ENCODE measurements around the gene MYOCD.

The MYOCD gene

DNA sequence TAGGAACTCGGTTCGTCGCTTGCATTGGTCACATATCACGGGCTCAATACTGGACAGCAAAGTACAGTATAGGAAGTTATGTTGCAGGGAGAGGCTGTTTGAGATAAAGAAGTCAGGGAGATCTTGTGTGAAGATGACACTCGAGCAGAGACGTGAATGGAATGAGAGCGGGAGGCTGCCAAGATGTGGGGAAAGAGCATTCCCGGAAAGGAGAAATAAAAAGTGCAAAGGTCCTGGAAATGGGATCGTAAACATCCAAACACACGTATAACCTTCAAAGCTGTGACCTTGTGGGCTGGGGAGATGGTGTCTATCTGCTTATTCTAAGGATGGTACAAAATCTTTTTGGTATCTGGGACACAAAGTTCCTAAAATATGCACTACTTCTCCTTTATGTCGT lies 43.0 kb upstream of the MYOCD start:
- no peak overlapping the region for H3K4me3 ChIP-seq (ENCODE audit: low read depth, low read length)
- DNase-seq (ENCODE audit: low read depth, low spot score): no peak
- TF ChIP-seq, protein P1, sequence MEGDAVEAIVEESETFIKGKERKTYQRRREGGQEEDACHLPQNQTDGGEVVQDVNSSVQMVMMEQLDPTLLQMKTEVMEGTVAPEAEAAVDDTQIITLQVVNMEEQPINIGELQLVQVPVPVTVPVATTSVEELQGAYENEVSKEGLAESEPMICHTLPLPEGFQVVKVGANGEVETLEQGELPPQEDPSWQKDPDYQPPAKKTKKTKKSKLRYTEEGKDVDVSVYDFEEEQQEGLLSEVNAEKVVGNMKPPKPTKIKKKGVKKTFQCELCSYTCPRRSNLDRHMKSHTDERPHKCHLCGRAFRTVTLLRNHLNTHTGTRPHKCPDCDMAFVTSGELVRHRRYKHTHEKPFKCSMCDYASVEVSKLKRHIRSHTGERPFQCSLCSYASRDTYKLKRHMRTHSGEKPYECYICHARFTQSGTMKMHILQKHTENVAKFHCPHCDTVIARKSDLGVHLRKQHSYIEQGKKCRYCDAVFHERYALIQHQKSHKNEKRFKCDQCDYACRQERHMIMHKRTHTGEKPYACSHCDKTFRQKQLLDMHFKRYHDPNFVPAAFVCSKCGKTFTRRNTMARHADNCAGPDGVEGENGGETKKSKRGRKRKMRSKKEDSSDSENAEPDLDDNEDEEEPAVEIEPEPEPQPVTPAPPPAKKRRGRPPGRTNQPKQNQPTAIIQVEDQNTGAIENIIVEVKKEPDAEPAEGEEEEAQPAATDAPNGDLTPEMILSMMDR (IDR thresholded peaks at IDR 0.05; ENCODE audit: low read depth, low read length): no peak
- in situ Hi-C loops (cut with HindIII; ENCODE audit: low sequenced_read_pairs): no loop called here

DNA sequence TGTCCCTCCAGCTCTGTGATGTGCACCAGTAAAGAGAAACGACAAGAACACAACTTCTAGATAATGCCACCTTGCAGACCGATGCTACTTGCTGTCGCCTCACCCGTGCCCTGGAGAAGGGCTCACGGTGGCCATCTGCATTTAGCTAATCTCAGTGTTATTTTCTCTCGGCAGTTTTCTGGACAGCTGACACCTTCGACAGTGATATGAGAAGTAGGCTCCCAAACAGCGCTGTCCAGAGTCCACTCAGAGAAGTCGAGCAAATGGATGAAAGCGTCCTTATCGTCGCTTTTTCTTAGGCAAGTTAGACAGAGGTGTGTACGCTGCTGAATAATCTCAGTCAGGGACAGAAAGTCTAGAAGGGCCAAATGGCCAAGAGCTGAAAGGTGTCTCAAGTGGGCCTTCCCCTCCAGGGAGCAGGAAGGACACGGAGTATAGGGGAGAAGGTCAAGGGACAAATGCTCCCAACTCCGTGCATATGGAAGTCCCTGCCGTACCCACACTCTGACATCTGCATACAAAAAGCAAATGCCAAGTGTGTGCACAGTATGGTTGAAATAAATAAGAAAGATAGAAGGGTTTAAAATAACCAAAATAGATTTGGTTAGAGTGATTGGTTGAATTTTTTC lies 42.4 kb upstream of the MYOCD start:
- H3K4me3 ChIP-seq (ENCODE audit: low read depth, low read length): no peak overlapping the region
- TF ChIP-seq, protein P1 (IDR thresholded peaks at IDR 0.05; ENCODE audit: low read depth, low read length): no peak
- no peak for DNase-seq (ENCODE audit: low read depth, low spot score)
- in situ Hi-C loops (cut with HindIII; ENCODE audit: low sequenced_read_pairs): no loop called here

DNA sequence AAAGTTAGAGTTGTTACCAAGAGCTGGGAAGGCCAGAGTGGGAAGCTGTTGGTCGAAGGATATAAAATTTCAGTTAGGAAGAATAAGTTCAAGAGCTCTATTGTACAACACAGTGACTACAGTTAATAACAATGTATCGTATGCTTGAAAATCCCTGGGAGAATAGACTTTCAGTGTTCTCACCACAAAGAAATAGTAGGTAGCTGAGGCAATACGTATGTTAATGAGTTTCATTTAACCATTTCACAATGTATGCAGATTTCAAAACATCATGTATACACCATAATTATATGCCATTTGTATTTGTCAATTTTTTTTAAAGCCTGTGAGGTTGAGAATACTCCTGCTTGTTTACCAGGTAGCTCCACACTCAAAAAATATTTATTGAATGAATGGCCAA lies 41.5 kb upstream of the MYOCD start:
- TF ChIP-seq, protein P1 (IDR thresholded peaks at IDR 0.05; ENCODE audit: low read depth, low read length): no peak
- H3K4me3 ChIP-seq (ENCODE audit: low read depth, low read length): no peak overlapping the region
- peak; percentile 26 for DNase-seq (ENCODE audit: low read depth, low spot score)
- in situ Hi-C loops (cut with HindIII; ENCODE audit: low sequenced_read_pairs): no loop called here

DNA sequence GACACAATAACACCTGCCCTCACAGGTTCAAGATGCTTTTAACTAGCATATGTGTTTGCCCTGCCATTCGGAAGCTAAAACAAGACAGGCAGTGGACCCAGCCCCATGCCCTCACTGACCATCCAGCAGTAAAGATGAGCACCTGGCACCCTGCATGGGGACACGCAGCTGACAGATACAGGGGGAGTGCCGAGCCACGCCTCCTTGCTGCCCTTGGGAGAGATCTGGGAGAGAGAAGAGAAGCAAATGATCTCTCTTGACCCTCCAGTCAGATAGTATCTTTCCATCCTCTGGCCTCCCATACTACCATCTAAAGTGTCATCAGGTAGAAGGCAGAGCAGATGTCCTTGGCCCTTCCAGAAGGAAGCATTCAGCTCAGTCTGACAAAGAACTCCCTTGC lies 40.6 kb upstream of the MYOCD start:
- in situ Hi-C loops (cut with HindIII; ENCODE audit: low sequenced_read_pairs): no loop called here
- no peak for DNase-seq (ENCODE audit: low read depth, low spot score)
- H3K4me3 ChIP-seq (ENCODE audit: low read depth, low read length): no peak overlapping the region
- TF ChIP-seq, protein P1 (IDR thresholded peaks at IDR 0.05; ENCODE audit: low read depth, low read length): no peak

DNA sequence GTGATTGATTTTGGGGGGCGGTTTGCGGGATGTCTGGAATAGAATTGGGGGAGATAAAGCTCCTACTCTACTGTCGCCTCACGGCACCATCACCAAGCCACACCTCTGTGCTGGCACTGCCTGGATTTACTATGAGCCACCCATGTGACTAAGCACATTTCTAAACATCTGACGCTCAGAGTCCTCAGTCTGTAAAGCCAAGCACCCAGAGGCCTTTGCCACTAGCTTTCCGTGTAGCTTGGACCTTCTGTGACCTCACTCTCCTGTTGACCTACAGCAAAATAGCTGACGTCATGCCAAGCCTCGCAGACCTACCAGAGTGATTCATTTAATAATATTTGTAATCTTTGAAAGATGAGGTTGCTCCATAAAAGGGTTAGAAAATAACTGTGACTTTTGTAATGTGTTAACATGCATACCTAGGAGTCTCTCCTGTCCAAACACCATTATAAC lies 38.5 kb upstream of the MYOCD start:
- in situ Hi-C loops (cut with HindIII; ENCODE audit: low sequenced_read_pairs): no loop called here
- DNase-seq (ENCODE audit: low read depth, low spot score): peak; percentile 92
- no peak overlapping the region for H3K4me3 ChIP-seq (ENCODE audit: low read depth, low read length)
- TF ChIP-seq, protein P1 (IDR thresholded peaks at IDR 0.05; ENCODE audit: low read depth, low read length): no peak

DNA sequence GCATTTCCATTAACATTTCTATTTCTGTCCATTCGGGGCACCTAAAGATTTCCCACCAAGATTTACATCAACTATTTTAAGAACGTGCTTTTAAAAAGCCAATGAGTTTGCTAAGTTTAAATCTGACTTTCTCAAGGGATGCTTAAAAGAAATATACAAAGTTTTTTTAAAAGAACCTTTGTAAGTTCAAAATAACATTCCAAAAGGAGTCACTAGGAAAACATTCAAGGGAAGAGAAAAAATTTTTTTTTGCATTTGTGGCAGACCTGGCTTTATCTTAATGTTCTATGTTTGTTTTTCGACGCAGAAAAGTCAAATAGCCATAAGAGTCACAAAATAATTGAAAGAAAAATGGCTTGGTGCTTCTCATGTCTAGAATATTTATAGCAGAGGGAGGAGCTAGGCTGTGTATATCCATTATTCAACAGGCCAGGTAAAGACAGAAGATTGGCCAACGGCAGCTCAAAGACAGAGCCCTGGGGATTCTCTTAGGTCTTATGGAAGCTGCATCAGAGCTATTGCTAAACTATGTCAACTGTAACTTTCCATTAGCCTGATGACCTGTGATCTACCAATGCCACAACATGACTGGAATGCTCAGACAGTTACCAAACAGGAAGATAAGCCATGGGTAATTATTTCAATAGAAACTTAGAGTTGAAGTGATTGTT lies 37.8 kb upstream of the MYOCD start:
- in situ Hi-C loops (cut with HindIII; ENCODE audit: low sequenced_read_pairs): no loop called here

More for the DNA sequence above, 37.8 kb upstream of the MYOCD start:
- TF ChIP-seq, protein P1 (IDR thresholded peaks at IDR 0.05; ENCODE audit: low read depth, low read length): no peak
- no peak overlapping the region for H3K4me3 ChIP-seq (ENCODE audit: low read depth, low read length)
- DNase-seq (ENCODE audit: low read depth, low spot score): peak; percentile 70

All from astrocyte of the spinal cord (primary cell).